Esophagus squamous epithelium (tissue), 4 donors: ENCODE measurements around the gene ZBTB46.

Source experiments
- POLR2A ChIP-seq, 4 donors: fragments of 450-650 bp; IDR thresholded peaks; one replicate each; pipeline ENCODE4 v1.6.1; 2017; ENCODE audit warnings: antibody characterized with exemption in 4 of 4, mild to moderate bottlenecking in 4 of 4, moderate library complexity in 3 of 4
- TF ChIP-seq, protein P1 (sequence below), 6 experiments: fragments of 450-650 bp in 4 of 6; fragments of 200-600 bp in 2 of 6; sonication (generic) in 2 of 6; IDR thresholded peaks; one replicate each; pipeline ENCODE4 v1.5.1; 2016 to 2019; ENCODE audit warnings: antibody characterized with exemption in 6 of 6, mild to moderate bottlenecking in 4 of 6, moderate library complexity in 4 of 6

DNA sequence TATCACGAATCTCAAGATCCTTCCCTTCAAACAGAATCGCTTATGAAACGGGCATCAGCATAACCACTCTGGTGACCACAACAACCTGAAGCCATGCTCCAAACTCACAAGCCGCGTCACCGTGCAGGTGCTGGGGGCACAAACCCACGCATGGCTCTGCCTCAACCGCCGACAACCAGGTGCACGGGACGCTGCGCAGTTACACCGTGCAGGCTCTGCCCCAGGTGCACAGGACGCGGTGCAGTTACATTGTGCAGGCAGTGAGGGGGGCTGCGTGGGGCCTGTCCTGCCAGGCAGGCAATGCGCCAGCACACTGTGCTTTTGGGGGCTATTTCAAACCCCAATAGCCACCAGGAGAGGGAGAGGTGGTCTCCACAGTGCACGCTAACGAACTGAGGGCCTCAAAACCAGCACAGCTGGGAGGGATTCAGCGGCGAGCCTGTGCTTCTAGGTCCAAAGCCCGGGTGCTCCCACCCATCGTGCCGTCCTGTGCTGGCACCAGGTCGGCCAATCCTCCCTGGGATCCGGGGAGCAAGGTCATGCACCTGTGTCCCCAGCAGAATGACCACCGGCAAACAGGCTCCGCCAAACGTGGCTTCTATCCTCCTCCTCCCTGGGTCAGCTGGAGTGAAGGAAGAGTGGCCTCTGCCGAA is 35.8 kb downstream of the ZBTB46 start:
- TF ChIP-seq, protein P1, sequence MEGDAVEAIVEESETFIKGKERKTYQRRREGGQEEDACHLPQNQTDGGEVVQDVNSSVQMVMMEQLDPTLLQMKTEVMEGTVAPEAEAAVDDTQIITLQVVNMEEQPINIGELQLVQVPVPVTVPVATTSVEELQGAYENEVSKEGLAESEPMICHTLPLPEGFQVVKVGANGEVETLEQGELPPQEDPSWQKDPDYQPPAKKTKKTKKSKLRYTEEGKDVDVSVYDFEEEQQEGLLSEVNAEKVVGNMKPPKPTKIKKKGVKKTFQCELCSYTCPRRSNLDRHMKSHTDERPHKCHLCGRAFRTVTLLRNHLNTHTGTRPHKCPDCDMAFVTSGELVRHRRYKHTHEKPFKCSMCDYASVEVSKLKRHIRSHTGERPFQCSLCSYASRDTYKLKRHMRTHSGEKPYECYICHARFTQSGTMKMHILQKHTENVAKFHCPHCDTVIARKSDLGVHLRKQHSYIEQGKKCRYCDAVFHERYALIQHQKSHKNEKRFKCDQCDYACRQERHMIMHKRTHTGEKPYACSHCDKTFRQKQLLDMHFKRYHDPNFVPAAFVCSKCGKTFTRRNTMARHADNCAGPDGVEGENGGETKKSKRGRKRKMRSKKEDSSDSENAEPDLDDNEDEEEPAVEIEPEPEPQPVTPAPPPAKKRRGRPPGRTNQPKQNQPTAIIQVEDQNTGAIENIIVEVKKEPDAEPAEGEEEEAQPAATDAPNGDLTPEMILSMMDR (IDR thresholded peaks at IDR 0.05), result no peak
- no peak for TF ChIP-seq POLR2A (IDR thresholded peaks at IDR 0.05)
